Measurements from ENCODE around the gene PRADC1. TPM values are rescaled to one million over a fixed set of nuclear protein-coding genes. Genes with fewer than 3 reads are reported as not detected.

PRADC1 gene
- total RNA-seq, 1 experiment from 2014 or later = 9.4 TPM

DNA sequence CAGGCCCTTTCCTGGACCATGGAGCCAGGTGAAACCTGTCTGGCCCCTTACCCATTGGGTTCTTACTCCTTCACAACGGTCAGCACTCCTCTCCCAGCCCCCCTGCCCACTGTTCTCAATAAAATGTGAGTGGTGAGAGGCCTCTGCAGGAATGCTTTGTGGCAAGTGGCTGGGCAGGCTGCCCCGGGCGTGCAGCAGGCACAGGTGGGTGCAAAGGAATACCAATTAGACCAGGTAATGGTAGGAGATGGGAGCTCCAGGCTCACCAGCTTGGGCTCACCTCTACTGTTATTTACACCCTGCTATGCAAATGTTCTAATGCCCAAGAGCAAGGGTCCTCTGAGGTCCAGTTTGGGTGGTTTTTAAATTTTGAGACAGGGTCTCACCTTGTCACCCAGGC is 6.0 kb downstream of the PRADC1 start:
- no peaks in the 10 kb centered on the region for H3K4me1 ChIP-seq (replicated peaks; ENCODE audit: insufficient read depth)
- TF ChIP-seq, protein P1, sequence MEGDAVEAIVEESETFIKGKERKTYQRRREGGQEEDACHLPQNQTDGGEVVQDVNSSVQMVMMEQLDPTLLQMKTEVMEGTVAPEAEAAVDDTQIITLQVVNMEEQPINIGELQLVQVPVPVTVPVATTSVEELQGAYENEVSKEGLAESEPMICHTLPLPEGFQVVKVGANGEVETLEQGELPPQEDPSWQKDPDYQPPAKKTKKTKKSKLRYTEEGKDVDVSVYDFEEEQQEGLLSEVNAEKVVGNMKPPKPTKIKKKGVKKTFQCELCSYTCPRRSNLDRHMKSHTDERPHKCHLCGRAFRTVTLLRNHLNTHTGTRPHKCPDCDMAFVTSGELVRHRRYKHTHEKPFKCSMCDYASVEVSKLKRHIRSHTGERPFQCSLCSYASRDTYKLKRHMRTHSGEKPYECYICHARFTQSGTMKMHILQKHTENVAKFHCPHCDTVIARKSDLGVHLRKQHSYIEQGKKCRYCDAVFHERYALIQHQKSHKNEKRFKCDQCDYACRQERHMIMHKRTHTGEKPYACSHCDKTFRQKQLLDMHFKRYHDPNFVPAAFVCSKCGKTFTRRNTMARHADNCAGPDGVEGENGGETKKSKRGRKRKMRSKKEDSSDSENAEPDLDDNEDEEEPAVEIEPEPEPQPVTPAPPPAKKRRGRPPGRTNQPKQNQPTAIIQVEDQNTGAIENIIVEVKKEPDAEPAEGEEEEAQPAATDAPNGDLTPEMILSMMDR (conservative IDR thresholded peaks at IDR 0.05) = no peak
- TF ChIP-seq EZH2 (IDR thresholded peaks at IDR 0.05; ENCODE audit: low read depth) = no peak
- H3K36me3 ChIP-seq (ENCODE audit: low read depth) = peaks cover 9% of the 10 kb centered on the region
- H3K4me2 ChIP-seq = no peak overlapping the region
- H3K9me3 ChIP-seq (ENCODE audit: insufficient read depth, low read depth) = no peaks in the 10 kb centered on the region
- no peaks in the 10 kb centered on the region for H3F3A ChIP-seq (ENCODE audit: insufficient read depth, low read depth)
- no peaks in the 10 kb centered on the region for H3K79me2 ChIP-seq (ENCODE audit: low read depth)
- BruUV-seq (replicated peaks) = no TSS peak
- no peaks in the 10 kb centered on the region for H3K27me3 ChIP-seq (ENCODE audit: insufficient read depth, low read depth)
- no peak overlapping the region for H2AFZ ChIP-seq
- H3K4me3 ChIP-seq = no peak overlapping the region
- no peak overlapping the region for H3K27ac ChIP-seq
- ChIA-PET POLR2A (ENCODE audit: unreplicated experiment) (interaction anchor here (0.6 kb wide), 1 partner anchor 669 kb away, joined by 12 read pairs; no protein-coding TSS in a partner anchor), CTCF (no interaction called here)
- intact Hi-C loops (cut with micrococcal nuclease; ENCODE audit: unreplicated experiment) = no loop called here
- DNase-seq = no peak
- peaks cover 5% of the 10 kb centered on the region for H4K20me1 ChIP-seq (ENCODE audit: insufficient read depth)
- no peaks in the 10 kb centered on the region for H3K9me2 ChIP-seq (ENCODE audit: insufficient read depth)

DNA sequence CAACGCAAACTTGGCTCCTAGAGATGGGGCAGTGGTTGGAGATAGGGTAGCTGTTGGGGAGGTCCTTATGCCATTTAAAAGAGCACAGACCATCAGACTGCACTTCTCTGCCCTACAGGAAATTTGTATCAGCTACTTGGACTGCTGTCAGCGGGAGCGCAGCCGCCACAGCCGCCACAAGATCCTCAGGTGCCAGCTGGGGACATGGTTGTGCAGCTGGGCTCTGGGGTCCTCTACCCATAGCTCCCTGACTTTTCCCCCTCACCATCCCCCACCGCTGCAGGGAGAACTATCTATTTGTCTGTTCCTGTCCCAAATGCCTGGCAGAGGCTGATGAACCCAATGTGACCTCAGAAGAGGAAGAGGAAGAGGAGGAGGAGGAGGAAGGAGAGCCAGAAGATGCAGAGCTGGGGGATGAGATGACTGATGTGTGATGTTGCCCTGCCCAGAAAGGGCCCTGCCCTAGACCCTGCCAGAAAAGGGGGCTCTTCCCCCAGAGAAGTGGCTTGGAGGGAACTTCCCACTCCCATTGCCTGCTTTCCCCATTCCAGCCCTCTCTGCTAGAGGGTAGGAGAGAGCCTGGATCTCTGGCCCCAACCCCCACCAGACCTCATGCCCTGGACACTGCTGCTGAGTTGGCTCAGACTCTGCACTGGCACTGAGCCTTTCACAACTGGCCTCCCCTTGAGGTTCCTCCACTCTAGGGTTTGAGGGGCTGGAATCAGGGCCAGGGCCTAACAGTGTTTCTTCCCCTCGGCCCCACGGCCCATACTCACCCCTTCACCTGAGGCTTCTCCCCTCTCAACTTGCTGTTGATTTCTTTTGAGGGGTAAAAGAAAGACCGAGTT is 7.3 kb downstream of the PRADC1 start:
- intact Hi-C loops (cut with micrococcal nuclease; ENCODE audit: unreplicated experiment) = no loop called here
- no TSS peak for BruUV-seq (replicated peaks)
- POLR2A ChIA-PET (ENCODE audit: unreplicated experiment) = no interaction called here

DNA sequence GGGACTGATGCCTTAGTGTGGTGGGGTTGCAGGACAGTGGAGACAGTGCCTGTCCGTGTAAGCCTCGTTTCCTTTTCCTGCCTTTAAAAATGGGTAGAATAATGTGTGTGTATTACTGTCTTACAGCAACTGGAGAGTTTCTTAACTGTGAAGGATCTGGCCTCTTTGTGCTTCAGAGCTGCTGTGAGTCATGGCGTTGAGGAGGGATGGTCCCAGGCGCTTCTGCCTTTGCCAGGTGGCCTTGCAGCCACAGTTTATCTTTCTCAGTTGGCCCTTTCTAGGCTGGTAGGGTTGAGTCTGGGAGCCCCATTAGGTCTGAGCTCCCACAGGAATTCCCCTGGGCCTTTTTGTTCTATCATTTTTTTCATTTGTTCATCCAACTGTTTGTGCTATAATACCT is 9.2 kb downstream of the PRADC1 start:
- Histone ChIP-seq H3F3A (ENCODE audit: insufficient read depth, low read depth) (no peaks in the 10 kb centered on the region), H2AFZ (no peak overlapping the region), H3K36me3 (ENCODE audit: low read depth) (peaks cover 30% of the 10 kb centered on the region), H3K79me2 (ENCODE audit: low read depth) (peaks cover 2% of the 10 kb centered on the region), H3K9me2 (ENCODE audit: insufficient read depth) (no peaks in the 10 kb centered on the region), H3K4me3 (no peak overlapping the region), H3K27me3 (ENCODE audit: insufficient read depth, low read depth) (no peaks in the 10 kb centered on the region), H4K20me1 (ENCODE audit: insufficient read depth) (peaks cover 5% of the 10 kb centered on the region), H3K9me3 (ENCODE audit: insufficient read depth, low read depth) (no peaks in the 10 kb centered on the region), H3K4me1 (replicated peaks; ENCODE audit: insufficient read depth) (no peaks in the 10 kb centered on the region), H3K27ac (no peak overlapping the region), H3K4me2 (no peak overlapping the region)
- TF ChIP-seq, protein P1 (conservative IDR thresholded peaks at IDR 0.05) = no peak
- no peak for TF ChIP-seq EZH2 (IDR thresholded peaks at IDR 0.05; ENCODE audit: low read depth)
- ChIA-PET POLR2A (ENCODE audit: unreplicated experiment) (interaction anchor here (0.7 kb wide), 1 partner anchor 272 kb away, joined by 6 read pairs; no protein-coding TSS in a partner anchor), CTCF (no interaction called here)
- DNase-seq = no peak
- no TSS peak for BruUV-seq (replicated peaks)
- intact Hi-C loops (cut with micrococcal nuclease; ENCODE audit: unreplicated experiment) = no loop called here

More for the DNA sequence above, 7.3 kb downstream of the PRADC1 start:
- Histone ChIP-seq H3F3A (ENCODE audit: insufficient read depth, low read depth) (no peaks in the 10 kb centered on the region), H3K4me1 (replicated peaks; ENCODE audit: insufficient read depth) (no peaks in the 10 kb centered on the region), H3K27me3 (ENCODE audit: insufficient read depth, low read depth) (no peaks in the 10 kb centered on the region), H3K27ac (no peak overlapping the region), H3K4me2 (no peak overlapping the region), H2AFZ (no peak overlapping the region), H3K36me3 (ENCODE audit: low read depth) (peaks cover 22% of the 10 kb centered on the region), H4K20me1 (ENCODE audit: insufficient read depth) (peaks cover 5% of the 10 kb centered on the region), H3K9me3 (ENCODE audit: insufficient read depth, low read depth) (no peaks in the 10 kb centered on the region), H3K79me2 (ENCODE audit: low read depth) (no peaks in the 10 kb centered on the region), H3K4me3 (no peak overlapping the region), H3K9me2 (ENCODE audit: insufficient read depth) (no peaks in the 10 kb centered on the region)
- CTCF ChIA-PET = no interaction called here
- DNase-seq = no peak
- TF ChIP-seq EZH2 (IDR thresholded peaks at IDR 0.05; ENCODE audit: low read depth) = no peak
- TF ChIP-seq, protein P1 (conservative IDR thresholded peaks at IDR 0.05) = no peak

Measured in PC-9 (cell line).